AG04450 (cell line): Measurements from ENCODE around the gene TMEFF2. TPM values are rescaled to one million over a fixed set of nuclear protein-coding genes. Genes with fewer than 3 reads are reported as not detected.
"Not testable (repeated sequence)": the region's sequence is repeated elsewhere in the genome, so short reads cannot be mapped to it uniquely, and the experiment has no call there.

Experiments used
- CTCF ChIA-PET: fragments of 300-600, 350-600 bp; formaldehyde crosslinking; extraction: SDS; loops from one replicate; lab custom pipeline; 2022; ENCODE audit warnings: antibody characterized with exemption, inconsistent platforms; lab: Charles Lee
- POLR2A ChIA-PET: fragments of 350-600 bp; formaldehyde crosslinking; extraction: SDS; loops from one replicate; lab custom pipeline; 2021; ENCODE audit warnings: antibody characterized with exemption, inconsistent platforms; lab: Yijun Ruan, JAX
- DNase-seq: peaks from one replicate; pipeline ENCODE4 v3.0.0-alpha.2; 2011; ENCODE audit warnings: low read depth, low spot score
- H3K27ac ChIP-seq: one replicate; pipeline ENCODE4 v1.5.1; 2012; ENCODE audit warnings: low read depth, low read length, control low read depth
- H3K27me3 ChIP-seq: one replicate; pipeline ENCODE4 v1.6.0; 2012; ENCODE audit warnings: low read length; ENCODE audit not compliant: control insufficient read depth, insufficient read depth
- H3K4me3 ChIP-seq: 2 replicates; pipeline ENCODE4 v1.5.1; 2011; ENCODE audit warnings: mild to moderate bottlenecking, low read depth, low read length, control low read depth
- H3K9me3 ChIP-seq: 2 replicates; pipeline ENCODE4 v1.5.1; 2012; ENCODE audit warnings: low read length; ENCODE audit not compliant: control insufficient read depth, insufficient read depth
- CTCF ChIP-seq: IDR thresholded peaks from 2 replicates; pipeline ENCODE4 v1.5.1; 2011; ENCODE audit warnings: low read depth, low read length, control low read depth, inconsistent platforms
- polyA plus RNA-seq: library from polyadenylated mRNA; depleted of rRNA; stranded (reverse); fragments of >200 nt; gene quantifications from 2 replicates; pipeline ENCODE4 v1.2.3, GENCODE V29; 2011

Gene TMEFF2
- polyA plus RNA-seq, 1 experiment = 4.1 TPM

GRCh38 chr2:192082121-192082520, 112.6 kb downstream of the TMEFF2 start:
- ChIA-PET POLR2A (no interaction called here), CTCF (no interaction called here)
- Histone ChIP-seq H3K27ac (no peak overlapping the region), H3K9me3 (no peaks in the 10 kb centered on the region), H3K27me3 (no peaks in the 10 kb centered on the region), H3K4me3 (no peak overlapping the region)
- DNase-seq = no peak
- no peak for TF ChIP-seq CTCF

GRCh38 chr2:192080096-192080495, 114.6 kb downstream of the TMEFF2 start:
- CTCF ChIA-PET, H3K4me3 ChIP-seq, H3K27ac ChIP-seq, POLR2A ChIA-PET, H3K9me3 ChIP-seq, H3K27me3 ChIP-seq, DNase-seq: not testable (repeated sequence)

- no peak for TF ChIP-seq CTCF
- Histone ChIP-seq H3K27me3 (no peaks in the 10 kb centered on the region), H3K27ac (no peak overlapping the region), H3K9me3 (no peaks in the 10 kb centered on the region), H3K4me3 (no peak overlapping the region)
- POLR2A ChIA-PET = no interaction called here
- DNase-seq = no peak
- CTCF ChIA-PET = no interaction called here
These were observed 120.9 kb downstream of the TMEFF2 start for GRCh38 chr2:192073878-192074277.

- ChIA-PET CTCF (no interaction called here), POLR2A (no interaction called here)
These were observed 122.0 kb downstream of the TMEFF2 start for GRCh38 chr2:192072778-192073177.

GRCh38 chr2:192072261-192072660, 122.5 kb downstream of the TMEFF2 start:
- Histone ChIP-seq H3K27ac (no peak overlapping the region), H3K4me3 (no peak overlapping the region), H3K9me3 (no peaks in the 10 kb centered on the region), H3K27me3 (no peaks in the 10 kb centered on the region)
- CTCF ChIA-PET = interaction anchor here (1.1 kb wide), 1 partner anchor 90 kb away, joined by 3 read pairs; no protein-coding TSS in a partner anchor
- TF ChIP-seq CTCF = no peak
- DNase-seq = no peak
- POLR2A ChIA-PET = no interaction called here

More at GRCh38 chr2:192072778-192073177, 122.0 kb downstream of the TMEFF2 start:
- Histone ChIP-seq H3K9me3 (no peaks in the 10 kb centered on the region), H3K27ac (no peak overlapping the region), H3K4me3 (no peak overlapping the region), H3K27me3 (no peaks in the 10 kb centered on the region)
- TF ChIP-seq CTCF = no peak
- DNase-seq = no peak
